Activated T-cell treated with anti-CD3 and anti-CD28 coated beads, Interleukin-2, amount 50 U/mL, for 24 hours (primary cell): ENCODE data around the gene REC114.
A peak's percentile ranks its signal among the peaks of the same experiment; 100 is the strongest.

ENCODE experiments used
- DNase-seq: peaks from one replicate; pipeline ENCODE4 v3.0.0-alpha.2; 2020
- H3K27ac Mint-ChIP-seq: 2 replicates; pipeline ENCODE4 v1.8.0; 2020; ENCODE audit warnings: mild to moderate bottlenecking, mixed read lengths
- H3K27me3 Mint-ChIP-seq: 2 replicates; pipeline ENCODE4 v1.8.0; 2020; ENCODE audit warnings: mixed read lengths
- H3K36me3 Mint-ChIP-seq: 2 replicates; pipeline ENCODE4 v1.8.0; 2020; ENCODE audit warnings: low read depth, mixed read lengths
- H3K4me1 Mint-ChIP-seq: 2 replicates; pipeline ENCODE4 v1.8.0; 2020; ENCODE audit warnings: low read depth, mixed read lengths
- H3K4me3 Mint-ChIP-seq: 2 replicates; pipeline ENCODE4 v1.8.0; 2020; ENCODE audit warnings: mild to moderate bottlenecking, moderate library complexity, mixed read lengths
- H3K9me3 Mint-ChIP-seq: 2 replicates; pipeline ENCODE4 v1.8.0; 2020; ENCODE audit warnings: mixed read lengths

REC114 gene

DNA sequence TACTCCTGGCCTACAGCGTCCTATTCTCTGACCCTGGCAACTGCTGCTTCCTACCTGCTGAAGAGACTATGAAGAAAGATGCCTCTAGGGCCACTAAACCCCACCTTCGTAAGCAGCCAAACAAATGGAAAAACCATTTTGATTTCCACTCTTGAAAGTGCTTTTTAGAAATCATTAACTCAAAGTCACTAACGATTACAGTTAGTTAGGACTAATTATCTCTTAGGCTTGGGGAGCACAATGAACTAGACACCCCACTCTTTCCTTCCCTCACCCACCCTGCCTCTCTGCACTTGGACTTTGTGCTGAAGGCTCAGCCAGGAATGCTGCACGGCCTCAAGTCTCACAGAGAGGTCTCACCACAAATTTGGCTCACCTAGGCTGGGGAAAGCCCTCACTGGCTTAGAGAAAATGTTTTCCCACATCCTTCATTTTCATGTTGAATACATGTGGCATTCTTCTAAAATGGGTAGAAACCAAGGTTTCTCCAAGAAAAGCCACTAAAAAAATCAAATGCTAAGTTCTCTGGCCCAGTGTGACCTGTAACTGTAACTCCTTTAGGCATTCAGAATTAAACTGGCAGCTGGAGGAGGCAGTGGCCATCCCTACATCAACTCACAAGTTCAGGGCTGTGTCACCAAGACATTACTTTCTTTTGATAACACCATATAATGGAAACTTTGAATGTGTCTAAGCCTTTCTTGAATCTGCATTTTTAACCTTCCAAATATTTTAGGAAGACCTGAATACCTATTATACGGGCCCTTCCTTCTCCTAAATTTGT is 143.1 kb downstream of the REC114 start:
- Mint-ChIP-seq H3K4me1 (no peaks in the 10 kb centered on the region), H3K36me3 (peaks cover 90% of the 10 kb centered on the region), H3K27ac (peak overlapping the region; percentile 32), H3K27me3 (no peaks in the 10 kb centered on the region), H3K4me3 (no peak overlapping the region), H3K9me3 (no peaks in the 10 kb centered on the region)
- DNase-seq, result no peak

DNA sequence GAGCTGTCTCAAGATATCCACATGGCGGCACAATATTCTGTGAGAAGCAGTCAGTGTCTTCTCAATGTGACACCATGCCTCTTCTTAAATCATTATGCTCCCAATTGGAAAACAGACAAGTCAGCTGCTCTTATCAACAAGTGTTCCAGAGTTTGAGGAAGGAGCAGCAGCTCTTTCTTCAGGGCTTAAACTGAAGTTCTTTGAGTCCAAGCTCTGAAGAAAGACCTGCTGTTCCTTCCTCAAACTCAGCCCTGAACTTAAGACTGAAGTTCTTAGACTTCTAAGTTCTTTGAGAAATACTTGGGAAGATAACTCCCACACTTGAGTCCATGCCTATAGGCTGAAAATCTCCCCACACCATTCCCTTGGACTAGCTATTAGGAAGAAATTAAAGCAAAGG is 146.8 kb downstream of the REC114 start:
- Mint-ChIP-seq H3K4me1 (peaks cover 1% of the 10 kb centered on the region), H3K36me3 (peaks cover 67% of the 10 kb centered on the region), H3K4me3 (no peak overlapping the region), H3K27me3 (no peaks in the 10 kb centered on the region), H3K9me3 (no peaks in the 10 kb centered on the region), H3K27ac (no peak overlapping the region)
- DNase-seq, result no peak

DNA sequence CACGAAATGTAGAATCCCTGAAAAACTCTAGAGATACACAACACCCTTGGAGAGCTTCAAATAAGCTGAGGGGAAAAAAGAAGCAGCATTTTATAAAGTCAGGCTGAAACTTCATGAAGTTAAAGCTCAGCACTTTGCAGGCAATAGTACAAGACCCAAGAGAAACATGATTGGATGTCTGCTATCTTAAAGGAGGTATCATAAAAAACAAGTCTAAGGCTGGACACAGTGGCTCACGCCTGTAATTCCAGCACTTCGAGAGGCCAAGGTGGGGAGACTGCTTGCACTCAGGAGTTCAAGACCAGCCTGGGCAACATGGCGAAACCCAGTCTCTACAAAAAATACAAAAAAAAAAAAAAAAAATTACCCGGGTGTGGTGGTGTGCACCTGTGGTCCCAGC is 147.3 kb downstream of the REC114 start:
- Mint-ChIP-seq H3K27me3 (no peaks in the 10 kb centered on the region), H3K4me3 (no peak overlapping the region), H3K36me3 (peaks cover 62% of the 10 kb centered on the region), H3K4me1 (peaks cover 2% of the 10 kb centered on the region), H3K9me3 (no peaks in the 10 kb centered on the region), H3K27ac (no peak overlapping the region)
- no peak for DNase-seq

DNA sequence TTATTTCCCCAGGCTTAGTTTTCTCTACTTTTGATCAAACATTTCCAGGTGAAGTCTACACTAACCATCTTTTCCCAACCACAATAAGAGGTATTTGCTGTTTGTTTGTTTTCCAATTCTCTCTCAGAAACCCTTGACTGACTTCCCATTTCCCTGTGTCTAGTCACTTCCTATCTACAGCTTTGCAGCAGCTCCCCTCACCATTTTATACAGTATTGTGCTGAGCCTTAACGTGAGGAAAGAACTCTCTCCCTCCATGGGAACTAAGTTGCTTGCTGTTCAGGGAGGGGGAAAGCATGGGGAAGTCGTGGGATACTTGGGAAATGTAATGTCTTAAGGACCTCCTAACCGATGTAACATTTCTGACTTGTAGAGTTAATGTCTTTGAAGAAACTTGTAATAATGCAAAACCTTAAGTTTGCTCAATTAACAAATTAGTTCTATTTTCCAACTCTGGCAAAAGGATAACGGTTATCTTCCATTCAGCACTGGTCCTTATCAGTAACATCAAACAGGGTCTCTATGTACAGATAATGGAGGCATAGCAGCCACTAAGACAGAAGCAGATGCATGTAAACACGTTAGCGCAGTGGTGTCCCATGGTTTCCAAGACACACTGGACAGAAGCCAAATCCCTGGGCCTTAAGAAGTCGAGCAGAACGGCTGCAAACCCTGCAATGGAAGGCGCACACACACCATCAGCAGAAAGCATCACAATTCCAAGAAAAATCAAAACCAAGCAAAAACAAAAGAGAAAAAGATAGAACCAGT is 150.5 kb downstream of the REC114 start:
- H3K9me3 Mint-ChIP-seq, result no peaks in the 10 kb centered on the region
- peaks cover 42% of the 10 kb centered on the region for H3K36me3 Mint-ChIP-seq
- peaks cover 27% of the 10 kb centered on the region for H3K4me1 Mint-ChIP-seq
- no peak overlapping the region for H3K4me3 Mint-ChIP-seq
- H3K27me3 Mint-ChIP-seq, result no peaks in the 10 kb centered on the region
- H3K27ac Mint-ChIP-seq, result no peak overlapping the region
- no peak for DNase-seq

DNA sequence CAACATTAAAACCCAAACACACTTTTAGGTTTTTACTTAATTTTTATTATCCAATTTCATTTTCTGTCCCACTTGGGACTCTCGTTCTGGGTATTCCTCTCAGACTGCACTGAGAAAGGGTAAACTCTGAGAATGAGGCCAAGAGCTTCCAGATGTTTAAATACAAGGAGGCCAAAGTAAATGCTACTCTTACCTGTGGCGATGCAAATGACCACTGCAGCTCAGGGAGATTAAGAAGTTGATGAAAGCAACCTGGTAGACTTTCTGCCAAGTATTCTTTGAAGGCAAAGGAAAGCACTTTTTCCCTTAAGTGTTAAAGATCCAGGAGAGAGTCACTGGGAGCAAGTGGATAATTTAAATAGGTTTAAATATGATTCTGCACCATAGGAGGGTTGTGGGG is 151.1 kb downstream of the REC114 start:
- DNase-seq, result no peak
- no peak overlapping the region for H3K27ac Mint-ChIP-seq
- H3K4me3 Mint-ChIP-seq, result no peak overlapping the region
- H3K4me1 Mint-ChIP-seq, result peaks cover 31% of the 10 kb centered on the region
- peaks cover 36% of the 10 kb centered on the region for H3K36me3 Mint-ChIP-seq
- H3K27me3 Mint-ChIP-seq, result no peaks in the 10 kb centered on the region
- no peaks in the 10 kb centered on the region for H3K9me3 Mint-ChIP-seq

DNA sequence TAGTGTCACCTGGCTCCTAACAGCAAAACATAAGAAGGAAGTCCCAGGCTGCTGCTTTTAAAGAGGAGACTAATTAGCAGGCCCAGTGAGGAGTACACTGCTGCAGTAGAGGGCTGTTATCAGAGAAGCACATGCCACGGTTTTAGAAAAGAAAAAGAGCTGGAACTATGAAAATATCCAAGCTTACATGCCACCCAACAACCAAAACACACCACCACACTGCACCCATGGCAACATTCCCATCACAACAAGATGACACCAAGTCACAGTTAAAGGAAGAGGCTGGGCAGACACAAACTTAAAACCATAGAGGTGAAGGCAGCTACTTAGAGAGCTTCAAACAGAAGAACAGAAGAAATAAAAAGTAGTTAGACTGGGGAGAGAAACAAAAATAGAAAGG is 153.2 kb downstream of the REC114 start:
- Mint-ChIP-seq H3K4me3 (no peak overlapping the region), H3K27ac (no peak overlapping the region), H3K4me1 (peaks cover 36% of the 10 kb centered on the region), H3K9me3 (no peaks in the 10 kb centered on the region), H3K36me3 (peaks cover 27% of the 10 kb centered on the region), H3K27me3 (no peaks in the 10 kb centered on the region)
- DNase-seq, result no peak

DNA sequence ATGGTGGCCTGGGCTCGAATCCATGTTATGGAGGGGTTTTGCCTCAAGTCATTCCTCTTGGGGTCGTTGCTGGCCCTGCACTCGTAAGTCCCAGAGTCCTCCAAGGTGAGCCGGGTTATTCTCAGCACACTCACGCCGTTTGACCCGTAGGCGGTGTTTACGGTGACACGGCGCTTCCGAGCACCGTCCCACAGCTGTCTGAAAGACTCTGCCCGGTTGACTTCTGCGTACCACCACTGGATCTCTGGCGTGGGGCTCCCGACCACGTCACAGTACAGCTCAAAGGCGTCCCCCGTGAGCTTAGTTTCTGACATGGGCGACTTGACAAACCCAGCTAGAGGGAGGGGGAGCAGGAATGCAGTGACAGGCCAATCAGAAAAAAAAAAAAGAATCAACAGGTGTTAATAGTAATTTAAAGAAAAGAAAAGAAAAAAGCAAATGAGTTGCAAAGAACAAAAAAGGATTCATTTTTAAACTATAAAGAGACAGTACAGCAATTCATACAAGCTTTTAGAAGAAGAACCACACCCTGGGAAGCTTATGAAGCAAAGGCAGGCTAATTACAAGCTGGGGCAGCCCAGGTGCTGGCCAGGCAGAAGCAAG is 154.2 kb downstream of the REC114 start:
- H3K27me3 Mint-ChIP-seq, result no peaks in the 10 kb centered on the region
- peaks cover 18% of the 10 kb centered on the region for H3K36me3 Mint-ChIP-seq
- peaks cover 36% of the 10 kb centered on the region for H3K4me1 Mint-ChIP-seq
- no peak for DNase-seq
- no peaks in the 10 kb centered on the region for H3K9me3 Mint-ChIP-seq
- no peak overlapping the region for H3K27ac Mint-ChIP-seq
- no peak overlapping the region for H3K4me3 Mint-ChIP-seq

DNA sequence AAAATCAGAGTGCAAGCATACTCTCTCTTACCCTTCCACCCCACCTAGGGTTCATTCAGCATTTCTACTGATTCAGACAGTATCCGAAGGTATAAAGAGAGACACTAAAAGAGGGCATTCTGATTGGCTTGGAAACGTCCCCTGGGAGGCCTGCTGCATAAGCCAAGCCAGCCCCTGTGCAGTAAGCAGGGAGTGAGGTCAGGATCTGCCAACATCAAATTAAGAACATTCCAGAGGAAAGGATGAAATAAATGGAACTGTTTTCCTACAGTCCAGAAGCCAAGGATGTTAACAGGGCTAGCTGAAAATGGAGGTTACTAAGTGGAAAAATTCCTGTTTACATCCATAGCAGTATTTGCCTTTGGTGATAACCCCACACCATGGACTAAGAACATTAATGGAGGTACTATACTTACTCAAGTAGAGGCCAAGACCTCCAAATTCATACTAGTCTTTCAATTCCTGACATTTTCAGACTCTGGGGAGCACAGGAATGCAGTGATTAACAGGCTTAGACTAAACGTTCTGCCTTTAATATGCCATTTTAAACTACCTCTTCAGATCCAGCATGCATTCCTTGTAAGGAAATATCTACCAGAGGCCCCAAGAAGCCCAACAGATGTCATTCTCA is 155.7 kb downstream of the REC114 start:
- Mint-ChIP-seq H3K4me1 (peaks cover 36% of the 10 kb centered on the region), H3K27ac (no peak overlapping the region), H3K36me3 (peaks cover 18% of the 10 kb centered on the region), H3K9me3 (no peaks in the 10 kb centered on the region), H3K27me3 (no peaks in the 10 kb centered on the region), H3K4me3 (no peak overlapping the region)
- no peak for DNase-seq

DNA sequence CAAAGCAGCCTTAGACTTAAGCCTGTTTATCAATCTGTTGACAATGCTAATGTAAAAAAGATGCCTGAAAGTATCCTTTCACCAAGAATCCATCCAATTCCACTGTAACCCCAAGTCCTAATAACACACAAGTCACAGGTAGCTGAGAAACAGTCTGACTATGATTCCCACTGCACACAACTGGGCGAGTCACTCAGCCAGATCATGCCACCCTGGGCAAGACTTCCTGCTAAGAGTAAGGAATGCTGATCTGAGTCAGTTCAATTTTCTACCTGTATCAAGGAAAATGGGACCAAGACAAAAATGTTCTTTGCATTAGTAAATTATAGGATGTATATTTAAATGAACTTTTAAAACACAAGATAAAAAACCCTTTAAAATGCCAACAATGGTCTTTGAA is 157.0 kb downstream of the REC114 start:
- Mint-ChIP-seq H3K36me3 (peaks cover 23% of the 10 kb centered on the region), H3K4me1 (peaks cover 34% of the 10 kb centered on the region), H3K27me3 (no peaks in the 10 kb centered on the region), H3K4me3 (no peak overlapping the region), H3K27ac (no peak overlapping the region), H3K9me3 (no peaks in the 10 kb centered on the region)
- DNase-seq, result no peak

DNA sequence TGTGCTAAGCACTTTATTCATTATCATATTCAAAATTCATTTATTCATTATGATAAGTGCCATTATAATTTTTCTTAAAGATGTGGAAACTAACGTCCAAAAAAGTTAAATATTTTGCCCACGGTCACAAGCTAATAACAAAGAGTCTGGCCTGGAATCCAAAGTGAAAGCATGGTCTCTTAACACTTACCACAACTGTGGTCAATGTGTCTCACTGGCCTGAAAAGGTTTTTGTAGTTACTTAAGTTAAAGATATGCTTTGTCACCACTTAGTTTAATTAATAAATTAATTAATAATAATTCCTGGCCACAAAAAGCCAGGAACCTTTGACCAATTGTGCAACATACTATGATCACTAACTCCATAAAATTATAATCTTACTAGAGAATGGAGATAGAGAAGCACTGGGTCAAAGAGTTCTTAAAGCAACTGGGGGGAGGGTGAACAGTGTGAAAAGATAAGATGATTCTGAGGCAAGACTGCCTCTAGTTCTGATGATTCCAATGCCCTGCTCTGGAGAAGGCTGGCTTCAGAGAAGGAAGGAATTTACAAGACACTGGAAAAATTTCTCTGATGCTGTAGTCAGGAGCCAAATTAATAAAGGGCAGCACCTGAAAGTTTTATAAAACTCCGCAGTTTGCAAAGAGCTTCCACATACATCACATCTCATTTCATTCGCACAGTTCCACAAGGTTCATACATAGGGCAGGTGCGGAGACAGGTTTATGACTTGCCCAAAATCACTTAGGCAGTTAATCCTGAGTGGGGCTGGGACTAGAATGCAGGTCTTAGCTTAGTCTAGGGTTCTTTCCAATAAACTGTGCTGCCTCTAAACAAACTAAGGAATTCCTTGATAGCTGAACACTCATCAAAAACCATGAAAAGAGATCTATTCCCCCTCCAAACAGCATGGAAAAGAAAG is 157.7 kb downstream of the REC114 start:
- no peak overlapping the region for H3K4me3 Mint-ChIP-seq

DNA sequence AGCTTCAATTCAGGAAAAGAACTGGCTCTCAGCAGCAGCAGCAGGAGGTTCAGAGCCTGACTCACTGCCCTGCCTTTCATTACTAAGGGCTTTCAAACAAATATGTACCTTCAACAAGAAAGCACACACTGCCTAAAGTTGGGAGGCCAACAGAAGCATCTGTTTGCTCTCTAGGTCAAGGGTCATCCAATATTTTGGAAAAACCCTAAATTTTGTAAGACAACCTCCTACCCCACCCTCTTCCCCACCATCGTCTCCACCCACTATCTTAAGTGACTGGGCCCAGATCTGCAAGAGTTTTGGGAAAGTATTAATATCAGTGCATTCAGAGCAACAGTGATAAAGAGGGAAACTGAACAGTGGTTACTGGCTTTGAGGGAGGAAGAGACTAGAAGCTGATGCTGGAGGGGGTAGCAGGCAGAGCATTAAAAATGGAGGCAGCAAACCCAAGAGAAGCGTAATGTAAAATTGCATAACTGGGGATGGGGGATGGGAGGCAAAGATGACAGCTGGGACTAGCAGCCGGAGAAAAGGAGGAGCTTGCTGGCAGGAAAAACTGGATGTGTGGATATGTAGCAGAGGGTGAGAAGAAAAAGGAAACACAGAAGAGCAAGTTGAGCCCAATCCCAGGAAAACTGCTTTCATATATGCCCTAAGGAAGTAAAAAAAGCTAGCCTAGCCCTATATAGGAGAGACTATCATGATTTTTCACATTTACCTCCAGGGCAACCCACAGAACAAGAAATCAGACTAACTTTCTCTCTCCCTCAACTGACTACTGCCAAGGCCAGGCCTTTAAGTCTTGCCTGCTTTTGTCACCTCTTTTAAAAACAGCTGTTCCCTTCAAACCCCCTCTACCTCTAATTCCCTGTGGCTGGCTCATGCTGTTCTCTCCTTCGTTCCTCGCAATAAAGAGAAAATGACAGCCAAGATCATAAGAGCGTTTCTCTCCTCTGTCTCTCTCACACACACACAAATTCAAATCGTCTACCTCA is 158.8 kb downstream of the REC114 start:
- Mint-ChIP-seq H3K4me3 (no peak overlapping the region), H3K27me3 (no peaks in the 10 kb centered on the region), H3K27ac (no peak overlapping the region), H3K36me3 (peaks cover 17% of the 10 kb centered on the region), H3K4me1 (peaks cover 27% of the 10 kb centered on the region), H3K9me3 (no peaks in the 10 kb centered on the region)
- DNase-seq, result no peak

More for the DNA sequence above, 157.7 kb downstream of the REC114 start:
- Mint-ChIP-seq H3K4me1 (peaks cover 30% of the 10 kb centered on the region), H3K27me3 (no peaks in the 10 kb centered on the region), H3K36me3 (peaks cover 19% of the 10 kb centered on the region), H3K27ac (no peak overlapping the region), H3K9me3 (no peaks in the 10 kb centered on the region)
- no peak for DNase-seq

DNA sequence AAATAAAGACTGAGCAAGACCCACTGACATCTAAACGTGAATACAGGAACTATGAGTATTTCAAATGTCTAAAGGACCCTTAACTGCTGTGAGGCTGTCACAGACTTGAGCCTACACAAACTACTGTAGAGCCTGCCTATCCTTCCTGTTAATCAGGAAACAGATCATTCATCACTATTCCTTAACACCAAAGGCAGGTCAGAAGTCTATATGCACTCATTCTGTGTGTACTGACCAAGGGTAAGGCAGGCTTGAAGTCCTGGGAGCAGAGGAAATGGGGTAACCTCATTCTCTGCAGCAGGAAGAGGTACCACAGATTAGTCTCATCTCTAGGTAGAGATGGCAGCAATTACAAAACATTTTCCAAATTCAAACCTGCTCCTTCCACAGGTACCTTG is 159.5 kb downstream of the REC114 start:
- no peak overlapping the region for H3K27ac Mint-ChIP-seq
- H3K36me3 Mint-ChIP-seq, result peaks cover 17% of the 10 kb centered on the region
- no peak for DNase-seq
- H3K27me3 Mint-ChIP-seq, result no peaks in the 10 kb centered on the region
- H3K9me3 Mint-ChIP-seq, result no peaks in the 10 kb centered on the region
- H3K4me3 Mint-ChIP-seq, result no peak overlapping the region
- H3K4me1 Mint-ChIP-seq, result peaks cover 31% of the 10 kb centered on the region

DNA sequence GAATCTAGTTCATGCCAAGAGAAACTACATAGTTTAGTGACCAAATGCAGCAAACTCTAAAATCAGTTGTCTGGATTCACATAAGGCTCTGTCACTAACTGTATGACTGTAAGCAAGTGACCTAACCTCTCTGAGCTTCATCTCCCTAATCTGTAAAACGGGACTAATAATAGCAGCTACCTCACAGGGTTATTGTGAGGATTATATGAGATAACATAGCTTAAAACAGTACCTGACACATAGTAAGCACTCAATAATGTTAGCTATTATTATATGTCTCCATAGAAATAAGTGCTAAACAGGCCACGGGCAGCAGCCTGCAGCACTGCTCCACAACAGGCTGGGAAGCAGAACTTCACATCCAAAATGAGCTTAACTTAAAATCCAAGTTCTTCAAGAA is 160.0 kb downstream of the REC114 start:
- Mint-ChIP-seq H3K27ac (no peak overlapping the region), H3K4me1 (peaks cover 31% of the 10 kb centered on the region), H3K9me3 (no peaks in the 10 kb centered on the region), H3K4me3 (no peak overlapping the region), H3K27me3 (no peaks in the 10 kb centered on the region), H3K36me3 (peaks cover 15% of the 10 kb centered on the region)
- no peak for DNase-seq
